GM10266 (cell line): Measurements from ENCODE around the gene SIPA1L3.

ENCODE experiments used
- DNase-seq: peaks from one replicate; pipeline ENCODE4 v3.0.0; 2012; ENCODE audit errors: extremely low spot score
- CTCF ChIP-seq: IDR thresholded peaks from 2 replicates; pipeline ENCODE4 v1.5.1; 2012; ENCODE audit warnings: mild to moderate bottlenecking, low read depth; ENCODE audit not compliant: control insufficient read depth, insufficient read depth; ENCODE audit errors: missing control alignments

Gene SIPA1L3

GRCh38 chr19:38204728-38205127 is 297.7 kb downstream of the SIPA1L3 start:
- TF ChIP-seq CTCF, result no peak

GRCh38 chr19:38206006-38206745 is 299.2 kb downstream of the SIPA1L3 start:
- TF ChIP-seq CTCF, result no peak
- DNase-seq, result no peak

More at GRCh38 chr19:38204728-38205127, 297.7 kb downstream of the SIPA1L3 start:
- no peak for DNase-seq

- no peak for TF ChIP-seq CTCF
These were observed 299.9 kb downstream of the SIPA1L3 start for GRCh38 chr19:38206928-38207327.

GRCh38 chr19:38207543-38207942 is 300.5 kb downstream of the SIPA1L3 start:
- DNase-seq, result no peak
- no peak for TF ChIP-seq CTCF

More at GRCh38 chr19:38206928-38207327, 299.9 kb downstream of the SIPA1L3 start:
- DNase-seq, result no peak

GRCh38 chr19:38208571-38208970 is 301.6 kb downstream of the SIPA1L3 start:
- no peak for DNase-seq
- no peak for TF ChIP-seq CTCF

- TF ChIP-seq CTCF, result no peak
- DNase-seq, result no peak
These were observed 302.1 kb downstream of the SIPA1L3 start for GRCh38 chr19:38209152-38209551.

GRCh38 chr19:38209671-38210457 is 302.9 kb downstream of the SIPA1L3 start:
- TF ChIP-seq CTCF, result no peak
- no peak for DNase-seq
